AG10803 (cell line): ENCODE data around the gene SMARCB1.
A peak's percentile ranks its signal among the peaks of the same experiment; 100 is the strongest.

Source experiments
- DNase-seq: peaks from one replicate; pipeline ENCODE4 v3.0.0; 2010; ENCODE audit warnings: low read depth
- H3K4me3 ChIP-seq: 2 replicates; pipeline ENCODE4 v1.5.1; 2011; ENCODE audit warnings: mild to moderate bottlenecking, low read length, control low read depth
- CTCF ChIP-seq: conservative IDR thresholded peaks from 2 replicates; pipeline ENCODE4 v1.5.1; 2011; ENCODE audit warnings: mild to moderate bottlenecking, low read length, control low read depth, inconsistent platforms

Gene SMARCB1

GRCh38 chr22:23791738-23792645, 5.2 kb downstream of the SMARCB1 start:
- TF ChIP-seq CTCF, result no peak
- H3K4me3 ChIP-seq, result no peak overlapping the region
- DNase-seq, result no peak

GRCh38 chr22:23793326-23793725, 6.6 kb downstream of the SMARCB1 start:
- no peak for TF ChIP-seq CTCF
- no peak for DNase-seq
- no peak overlapping the region for H3K4me3 ChIP-seq

- no peak overlapping the region for H3K4me3 ChIP-seq
- no peak for TF ChIP-seq CTCF
- DNase-seq, result peak; percentile 74
Observed at GRCh38 chr22:23796461-23796860, 9.7 kb downstream of the SMARCB1 start.

- no peak for DNase-seq
- no peak overlapping the region for H3K4me3 ChIP-seq
Observed at GRCh38 chr22:23800297-23801237, 13.8 kb downstream of the SMARCB1 start.

GRCh38 chr22:23801238-23801821, 14.6 kb downstream of the SMARCB1 start:
- TF ChIP-seq CTCF, result no peak
- no peak for DNase-seq
- H3K4me3 ChIP-seq, result no peak overlapping the region

More at GRCh38 chr22:23800297-23801237, 13.8 kb downstream of the SMARCB1 start:
- no peak for TF ChIP-seq CTCF

- no peak overlapping the region for H3K4me3 ChIP-seq
- DNase-seq, result no peak
- TF ChIP-seq CTCF, result no peak
Observed at GRCh38 chr22:23801886-23802377, 15.2 kb downstream of the SMARCB1 start.
